IMR-90 (cell line): ENCODE data around the gene BMERB1.

Experiments used
- CEBPB ChIP-seq: IDR thresholded peaks from 2 replicates; pipeline ENCODE4 v1.6.1; 2012; ENCODE audit warnings: low read depth, low read length, improper control_type of control experiment
- MXI1 ChIP-seq: IDR thresholded peaks from 2 replicates; pipeline ENCODE4 v1.6.1; 2012; ENCODE audit warnings: low read depth, mild to moderate bottlenecking, low read length, moderate library complexity, borderline replicate concordance
- POLR2A ChIP-seq: IDR thresholded peaks from 2 replicates; pipeline ENCODE4 v1.6.1; 2012; ENCODE audit warnings: mild to moderate bottlenecking, low read depth, low read length
- TF ChIP-seq, protein P1 (sequence below): conservative IDR thresholded peaks from 2 replicates; pipeline ENCODE4 v1.5.1; 2012; ENCODE audit warnings: mild to moderate bottlenecking, low read depth, low read length, improper control_type of control experiment
- TF ChIP-seq, protein P2 (sequence below): fragments of 150-350 bp; IDR thresholded peaks from 2 replicates; pipeline ENCODE4 v1.6.1; 2017; ENCODE audit warnings: mild to moderate bottlenecking, antibody characterized with exemption, low read length, low read depth

DNA sequence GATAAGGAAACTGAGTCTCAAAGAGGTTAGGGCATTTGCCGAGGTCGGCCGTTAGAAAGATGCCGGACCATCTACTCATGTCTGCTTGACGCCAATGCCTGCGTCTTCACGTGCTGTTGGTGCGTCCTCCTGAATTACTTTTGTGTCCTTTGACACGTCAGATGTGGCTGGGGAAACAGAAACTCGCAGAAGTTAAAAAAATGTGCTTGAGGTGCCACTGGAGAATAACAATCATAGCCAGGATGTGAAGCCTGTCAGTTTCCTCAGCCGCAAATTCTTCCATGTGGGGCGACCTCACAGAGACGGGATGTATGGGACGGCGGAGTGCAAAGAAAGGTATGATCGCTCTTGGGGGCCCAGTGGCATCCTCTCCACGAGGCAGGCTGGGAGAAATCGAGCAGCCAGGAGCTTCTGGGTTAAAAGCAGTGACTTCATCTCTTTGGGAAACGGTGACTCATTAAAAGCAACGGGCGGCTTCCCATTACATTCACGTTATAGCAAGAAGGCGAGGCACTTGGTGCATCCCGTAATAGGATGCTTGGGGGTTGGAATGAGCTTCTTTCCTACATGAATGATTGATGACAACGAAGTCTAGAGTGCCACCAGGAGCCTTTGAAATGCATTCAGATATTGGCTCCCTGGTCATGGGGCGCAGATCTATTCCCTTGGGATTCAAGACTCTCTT is 67.8 kb downstream of the BMERB1 start:
- TF ChIP-seq POLR2A: no peak
- TF ChIP-seq CEBPB: peak; percentile 38; the same call in 1 of the 2 replicates
- TF ChIP-seq, protein P1, sequence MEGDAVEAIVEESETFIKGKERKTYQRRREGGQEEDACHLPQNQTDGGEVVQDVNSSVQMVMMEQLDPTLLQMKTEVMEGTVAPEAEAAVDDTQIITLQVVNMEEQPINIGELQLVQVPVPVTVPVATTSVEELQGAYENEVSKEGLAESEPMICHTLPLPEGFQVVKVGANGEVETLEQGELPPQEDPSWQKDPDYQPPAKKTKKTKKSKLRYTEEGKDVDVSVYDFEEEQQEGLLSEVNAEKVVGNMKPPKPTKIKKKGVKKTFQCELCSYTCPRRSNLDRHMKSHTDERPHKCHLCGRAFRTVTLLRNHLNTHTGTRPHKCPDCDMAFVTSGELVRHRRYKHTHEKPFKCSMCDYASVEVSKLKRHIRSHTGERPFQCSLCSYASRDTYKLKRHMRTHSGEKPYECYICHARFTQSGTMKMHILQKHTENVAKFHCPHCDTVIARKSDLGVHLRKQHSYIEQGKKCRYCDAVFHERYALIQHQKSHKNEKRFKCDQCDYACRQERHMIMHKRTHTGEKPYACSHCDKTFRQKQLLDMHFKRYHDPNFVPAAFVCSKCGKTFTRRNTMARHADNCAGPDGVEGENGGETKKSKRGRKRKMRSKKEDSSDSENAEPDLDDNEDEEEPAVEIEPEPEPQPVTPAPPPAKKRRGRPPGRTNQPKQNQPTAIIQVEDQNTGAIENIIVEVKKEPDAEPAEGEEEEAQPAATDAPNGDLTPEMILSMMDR: no peak
- no peak for TF ChIP-seq MXI1
- TF ChIP-seq, protein P2, sequence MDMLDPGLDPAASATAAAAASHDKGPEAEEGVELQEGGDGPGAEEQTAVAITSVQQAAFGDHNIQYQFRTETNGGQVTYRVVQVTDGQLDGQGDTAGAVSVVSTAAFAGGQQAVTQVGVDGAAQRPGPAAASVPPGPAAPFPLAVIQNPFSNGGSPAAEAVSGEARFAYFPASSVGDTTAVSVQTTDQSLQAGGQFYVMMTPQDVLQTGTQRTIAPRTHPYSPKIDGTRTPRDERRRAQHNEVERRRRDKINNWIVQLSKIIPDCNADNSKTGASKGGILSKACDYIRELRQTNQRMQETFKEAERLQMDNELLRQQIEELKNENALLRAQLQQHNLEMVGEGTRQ: no peak
